ENCODE results near the gene PLEKHG3. TPM values are rescaled to one million over a fixed set of nuclear protein-coding genes. Genes with fewer than 3 reads are reported as not detected.

Gene PLEKHG3
- total RNA-seq, 2 experiments from 2014 or later = 20.1 to 22.6 TPM

- intact Hi-C loops (cut with micrococcal nuclease) = no loop called here
- H3K4me1 Mint-ChIP-seq (ENCODE audit: low read depth) = no peaks in the 10 kb centered on the region
- CTCF ChIA-PET = interaction anchor here (1.5 to 2.1 kb wide), 3 partner anchors 10 to 110 kb away, joined by 3 to 5 read pairs (median 4); no protein-coding TSS in a partner anchor
- H3K4me3 Mint-ChIP-seq = no peak overlapping the region
- POLR2A ChIA-PET = no interaction called here
- no peak for DNase-seq
- H3K27ac Mint-ChIP-seq = no peak overlapping the region
- H3K36me3 Mint-ChIP-seq = no peaks in the 10 kb centered on the region
- no peaks in the 10 kb centered on the region for H3K9me3 Mint-ChIP-seq
- H3K27me3 Mint-ChIP-seq = no peaks in the 10 kb centered on the region
Measured at GRCh38 chr14:64782196-64782595, 78.0 kb downstream of the PLEKHG3 start.

GRCh38 chr14:64784006-64784405 is 79.8 kb downstream of the PLEKHG3 start:
- intact Hi-C loops (cut with micrococcal nuclease) = no loop called here
- no peaks in the 10 kb centered on the region for H3K36me3 Mint-ChIP-seq
- H3K27me3 Mint-ChIP-seq = no peaks in the 10 kb centered on the region
- no peak for DNase-seq
- ChIA-PET POLR2A (no interaction called here), CTCF (no interaction called here)
- no peak overlapping the region for H3K27ac Mint-ChIP-seq
- H3K9me3 Mint-ChIP-seq = no peaks in the 10 kb centered on the region
- no peaks in the 10 kb centered on the region for H3K4me1 Mint-ChIP-seq (ENCODE audit: low read depth)
- no peak overlapping the region for H3K4me3 Mint-ChIP-seq

GRCh38 chr14:64786296-64787149 is 82.3 kb downstream of the PLEKHG3 start:
- H3K4me1 Mint-ChIP-seq (ENCODE audit: low read depth) = no peaks in the 10 kb centered on the region
- no peaks in the 10 kb centered on the region for H3K9me3 Mint-ChIP-seq
- ChIA-PET POLR2A (no interaction called here), CTCF (interaction anchor here (1.2 to 1.9 kb wide), 2 partner anchors 21 to 25 kb away, joined by 3 to 5 read pairs; no protein-coding TSS in a partner anchor)
- no peak overlapping the region for H3K4me3 Mint-ChIP-seq
- no peak overlapping the region for H3K27ac Mint-ChIP-seq
- H3K36me3 Mint-ChIP-seq = no peaks in the 10 kb centered on the region
- intact Hi-C loops (cut with micrococcal nuclease) = no loop called here
- DNase-seq = no peak
- H3K27me3 Mint-ChIP-seq = no peaks in the 10 kb centered on the region

- Mint-ChIP-seq H3K27ac (no peak overlapping the region), H3K4me1 (ENCODE audit: low read depth) (no peaks in the 10 kb centered on the region), H3K4me3 (no peak overlapping the region), H3K27me3 (no peaks in the 10 kb centered on the region), H3K9me3 (no peaks in the 10 kb centered on the region), H3K36me3 (no peaks in the 10 kb centered on the region)
- intact Hi-C loops (cut with micrococcal nuclease) = no loop called here
- POLR2A ChIA-PET = no interaction called here
- CTCF ChIA-PET = interaction anchor here (1.2 to 1.3 kb wide), 2 partner anchors 27 to 35 kb away, joined by 3 to 4 read pairs; no protein-coding TSS in a partner anchor
- DNase-seq = no peak
Measured at GRCh38 chr14:64787619-64788018, 83.4 kb downstream of the PLEKHG3 start.

GRCh38 chr14:64788706-64789105 is 84.5 kb downstream of the PLEKHG3 start:
- no peaks in the 10 kb centered on the region for H3K27me3 Mint-ChIP-seq
- H3K36me3 Mint-ChIP-seq = no peaks in the 10 kb centered on the region
- no peaks in the 10 kb centered on the region for H3K9me3 Mint-ChIP-seq
- H3K4me3 Mint-ChIP-seq = no peak overlapping the region
- ChIA-PET POLR2A (no interaction called here), CTCF (interaction anchor here (0.7 to 1.3 kb wide), 3 partner anchors 26 to 34 kb away, joined by 3 to 4 read pairs (median 3); no protein-coding TSS in a partner anchor)
- no peak for DNase-seq
- H3K27ac Mint-ChIP-seq = no peak overlapping the region
- no peaks in the 10 kb centered on the region for H3K4me1 Mint-ChIP-seq (ENCODE audit: low read depth)
- intact Hi-C loops (cut with micrococcal nuclease) = no loop called here

GRCh38 chr14:64789696-64790095 is 85.5 kb downstream of the PLEKHG3 start:
- Mint-ChIP-seq H3K27ac (no peak overlapping the region), H3K27me3 (no peaks in the 10 kb centered on the region), H3K36me3 (no peaks in the 10 kb centered on the region), H3K4me3 (no peak overlapping the region), H3K4me1 (ENCODE audit: low read depth) (no peaks in the 10 kb centered on the region), H3K9me3 (no peaks in the 10 kb centered on the region)
- CTCF ChIA-PET = interaction anchor here (0.7 to 1.1 kb wide), 2 partner anchors 27 to 33 kb away, joined by 3 read pairs; no protein-coding TSS in a partner anchor
- DNase-seq = no peak
- POLR2A ChIA-PET = no interaction called here
- intact Hi-C loops (cut with micrococcal nuclease) = no loop called here

GRCh38 chr14:64790478-64790877 is 86.3 kb downstream of the PLEKHG3 start:
- intact Hi-C loops (cut with micrococcal nuclease) = no loop called here
- POLR2A ChIA-PET = no interaction called here
- CTCF ChIA-PET = no interaction called here
- no peaks in the 10 kb centered on the region for H3K36me3 Mint-ChIP-seq
- no peaks in the 10 kb centered on the region for H3K27me3 Mint-ChIP-seq
- no peak overlapping the region for H3K4me3 Mint-ChIP-seq
- no peak for DNase-seq
- no peak overlapping the region for H3K27ac Mint-ChIP-seq
- no peaks in the 10 kb centered on the region for H3K4me1 Mint-ChIP-seq (ENCODE audit: low read depth)
- H3K9me3 Mint-ChIP-seq = no peaks in the 10 kb centered on the region

GRCh38 chr14:64792231-64792630 is 88.0 kb downstream of the PLEKHG3 start:
- no peaks in the 10 kb centered on the region for H3K9me3 Mint-ChIP-seq
- DNase-seq = no peak
- H3K4me3 Mint-ChIP-seq = no peak overlapping the region
- POLR2A ChIA-PET = no interaction called here
- intact Hi-C loops (cut with micrococcal nuclease) = no loop called here
- H3K27me3 Mint-ChIP-seq = no peaks in the 10 kb centered on the region
- H3K4me1 Mint-ChIP-seq (ENCODE audit: low read depth) = no peaks in the 10 kb centered on the region
- H3K36me3 Mint-ChIP-seq = no peaks in the 10 kb centered on the region
- CTCF ChIA-PET = interaction anchor here (0.6 to 1.4 kb wide), 4 partner anchors 28 to 98 kb away, joined by 3 to 4 read pairs (median 4); no protein-coding TSS in a partner anchor
- H3K27ac Mint-ChIP-seq = no peak overlapping the region

- intact Hi-C loops (cut with micrococcal nuclease) = no loop called here
- Mint-ChIP-seq H3K36me3 (no peaks in the 10 kb centered on the region), H3K4me3 (no peak overlapping the region), H3K27ac (no peak overlapping the region), H3K4me1 (ENCODE audit: low read depth) (no peaks in the 10 kb centered on the region), H3K9me3 (no peaks in the 10 kb centered on the region), H3K27me3 (no peaks in the 10 kb centered on the region)
- CTCF ChIA-PET = interaction anchor here (1.0 to 1.9 kb wide), 3 partner anchors 28 to 121 kb away, joined by 3 to 7 read pairs (median 4); no protein-coding TSS in a partner anchor
- POLR2A ChIA-PET = no interaction called here
- no peak for DNase-seq
Measured at GRCh38 chr14:64792871-64793560, 88.8 kb downstream of the PLEKHG3 start.

- Mint-ChIP-seq H3K9me3 (no peaks in the 10 kb centered on the region), H3K4me1 (ENCODE audit: low read depth) (no peaks in the 10 kb centered on the region), H3K4me3 (no peak overlapping the region), H3K27me3 (no peaks in the 10 kb centered on the region), H3K36me3 (no peaks in the 10 kb centered on the region), H3K27ac (no peak overlapping the region)
- DNase-seq = no peak
- ChIA-PET CTCF (interaction anchor here (0.8 to 1.7 kb wide), 3 partner anchors 11 to 96 kb away, joined by 3 to 4 read pairs (median 3); no protein-coding TSS in a partner anchor), POLR2A (no interaction called here)
- intact Hi-C loops (cut with micrococcal nuclease) = no loop called here
Measured at GRCh38 chr14:64795211-64795610, 91.0 kb downstream of the PLEKHG3 start.

- no peaks in the 10 kb centered on the region for H3K9me3 Mint-ChIP-seq
- H3K4me3 Mint-ChIP-seq = no peak overlapping the region
- CTCF ChIA-PET = interaction anchor here (0.6 to 1.7 kb wide), 3 partner anchors 11 to 31 kb away, joined by 3 to 4 read pairs (median 3); no protein-coding TSS in a partner anchor
- intact Hi-C loops (cut with micrococcal nuclease) = no loop called here
- H3K27me3 Mint-ChIP-seq = no peaks in the 10 kb centered on the region
- no peaks in the 10 kb centered on the region for H3K36me3 Mint-ChIP-seq
- no peak for DNase-seq
- H3K27ac Mint-ChIP-seq = no peak overlapping the region
- POLR2A ChIA-PET = no interaction called here
- H3K4me1 Mint-ChIP-seq (ENCODE audit: low read depth) = no peaks in the 10 kb centered on the region
Measured at GRCh38 chr14:64795921-64796320, 91.7 kb downstream of the PLEKHG3 start.

GRCh38 chr14:64796369-64796768 is 92.1 kb downstream of the PLEKHG3 start:
- CTCF ChIA-PET = interaction anchor here (0.5 to 1.7 kb wide), 3 partner anchors 11 to 287 kb away, joined by 3 to 4 read pairs (median 3); no protein-coding TSS in a partner anchor

More at GRCh38 chr14:64796369-64796768, 92.1 kb downstream of the PLEKHG3 start:
- Mint-ChIP-seq H3K27ac (no peak overlapping the region), H3K27me3 (no peaks in the 10 kb centered on the region), H3K4me1 (ENCODE audit: low read depth) (no peaks in the 10 kb centered on the region), H3K4me3 (no peak overlapping the region), H3K9me3 (no peaks in the 10 kb centered on the region), H3K36me3 (no peaks in the 10 kb centered on the region)
- no peak for DNase-seq
- POLR2A ChIA-PET = no interaction called here
- intact Hi-C loops (cut with micrococcal nuclease) = no loop called here
